GM19240 (cell line): ENCODE measurements around the gene SLC9B2.

Source experiments
- DNase-seq: peaks from one replicate; pipeline ENCODE4 v3.0.0; 2011; ENCODE audit warnings: low spot score; ENCODE audit not compliant: insufficient read length

Gene SLC9B2

GRCh38 chr4:103076747-103077347 lies at the start of gene SLC9B2:
TSS of gene SLC9B2 (minus strand) at chr4:103076761. CDS start at chr4:103067550, 9,211 bp downstream.
- DNase-seq: no peak

DNA sequence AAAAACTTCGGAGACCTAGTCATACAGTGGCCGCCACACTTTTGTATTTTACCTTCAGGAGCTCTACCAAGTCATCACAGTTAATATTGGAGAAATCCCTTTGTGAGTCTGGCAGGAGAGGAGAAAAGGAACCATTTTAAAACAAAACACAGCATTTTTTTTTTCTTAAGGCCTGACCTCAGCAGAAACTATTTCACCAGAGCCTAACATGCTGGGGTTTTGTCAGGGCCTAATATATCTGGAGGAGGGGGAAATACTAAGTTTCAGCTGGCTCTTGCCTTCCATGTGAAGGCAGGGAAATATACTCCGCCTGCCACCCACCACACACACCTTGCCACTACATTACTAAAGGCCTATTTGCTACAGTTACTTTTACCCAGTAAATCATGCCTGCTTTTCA lies 49.6 kb upstream of the SLC9B2 start:
- no peak for DNase-seq

DNA sequence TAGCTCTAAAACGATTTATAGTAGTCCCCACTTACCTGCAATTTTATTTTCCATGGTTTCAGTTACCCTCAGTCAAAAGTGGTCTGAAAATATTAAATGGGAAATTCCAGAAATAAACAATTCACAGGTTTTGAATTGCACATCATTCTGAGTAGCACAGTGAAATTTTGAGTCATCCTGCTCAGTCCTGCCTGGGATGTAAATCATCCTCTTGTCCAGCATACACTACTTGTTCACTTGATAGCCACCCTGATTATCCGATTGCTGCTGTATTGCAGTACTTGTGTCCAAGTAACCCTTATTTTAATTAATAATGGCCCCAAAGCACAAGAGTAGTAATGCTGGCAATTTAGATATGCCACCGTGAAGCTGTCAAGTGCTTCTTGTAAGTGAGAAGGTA lies 46.6 kb upstream of the SLC9B2 start:
- no peak for DNase-seq

- no peak for DNase-seq
Measured at GRCh38 chr4:103118166-103118565, 41.6 kb upstream of the SLC9B2 start.

DNA sequence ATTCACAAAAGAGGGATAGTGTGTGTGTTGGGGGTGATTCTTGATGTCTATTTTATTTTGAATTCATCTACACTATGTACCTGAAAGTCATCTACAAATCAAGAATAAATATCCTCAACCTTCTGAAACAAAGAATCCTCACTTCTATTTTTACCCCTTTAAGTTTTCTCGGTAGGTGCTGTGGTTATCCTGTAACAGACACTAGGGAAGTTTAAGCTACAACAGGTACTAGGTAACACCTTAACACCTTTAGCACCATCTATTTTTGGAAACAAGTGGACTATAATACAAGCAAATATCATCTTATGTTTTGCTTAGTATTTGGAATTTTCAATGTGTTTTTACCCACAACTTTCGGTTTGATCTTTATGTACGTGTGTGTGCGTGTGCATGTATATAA lies 35.0 kb upstream of the SLC9B2 start:
- no peak for DNase-seq

- no peak for DNase-seq
Measured at GRCh38 chr4:103108542-103108941, 32.0 kb upstream of the SLC9B2 start.

DNA sequence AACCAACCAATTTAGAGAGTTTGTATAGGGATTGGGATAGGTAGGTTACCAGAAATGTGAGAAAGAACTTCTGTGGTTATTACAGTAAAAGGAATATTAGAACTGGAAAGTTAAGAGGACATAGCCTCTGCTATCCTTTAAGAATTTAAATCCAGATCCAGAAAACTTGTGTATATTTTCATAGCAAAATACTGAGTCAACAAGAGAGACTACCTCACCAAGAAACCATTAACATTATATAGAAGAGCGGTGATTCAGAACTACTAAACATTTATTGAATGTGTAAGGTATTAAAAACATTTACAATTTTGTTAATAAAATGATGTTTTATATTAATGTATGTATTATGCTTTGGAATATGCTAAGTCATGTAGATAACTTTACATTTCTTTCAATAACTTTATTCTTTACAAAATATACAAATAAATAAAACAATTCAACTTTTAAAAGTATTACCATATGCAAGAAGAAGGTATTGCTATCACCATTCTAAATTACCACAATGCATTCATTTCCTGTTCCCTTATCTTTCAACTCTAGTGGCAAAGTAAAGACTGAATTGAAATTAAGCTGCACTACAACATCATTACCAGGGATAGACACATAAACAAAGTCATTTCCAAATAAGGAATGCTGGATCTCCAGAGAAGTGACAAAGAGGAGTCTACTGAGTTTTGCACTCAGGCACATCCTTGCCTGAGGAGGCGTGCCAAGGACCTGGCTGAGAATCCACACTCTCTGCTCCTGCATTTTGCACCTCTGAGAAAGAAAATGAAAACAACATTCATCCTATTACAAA lies 29.2 kb upstream of the SLC9B2 start:
- DNase-seq: no peak

GRCh38 chr4:103104886-103105285 lies 28.3 kb upstream of the SLC9B2 start:
- DNase-seq: no peak

GRCh38 chr4:103100691-103101090 lies 24.1 kb upstream of the SLC9B2 start:
- no peak for DNase-seq

GRCh38 chr4:103099691-103100392 lies 23.3 kb upstream of the SLC9B2 start, which contains the start of gene BDH2:
TSS of gene BDH2 (minus strand) at chr4:103099834. CDS start at chr4:103096254, 3,580 bp downstream.
- DNase-seq: peak; percentile 43

GRCh38 chr4:103098756-103099440 lies 22.3 kb upstream of the SLC9B2 start:
- no peak for DNase-seq

DNA sequence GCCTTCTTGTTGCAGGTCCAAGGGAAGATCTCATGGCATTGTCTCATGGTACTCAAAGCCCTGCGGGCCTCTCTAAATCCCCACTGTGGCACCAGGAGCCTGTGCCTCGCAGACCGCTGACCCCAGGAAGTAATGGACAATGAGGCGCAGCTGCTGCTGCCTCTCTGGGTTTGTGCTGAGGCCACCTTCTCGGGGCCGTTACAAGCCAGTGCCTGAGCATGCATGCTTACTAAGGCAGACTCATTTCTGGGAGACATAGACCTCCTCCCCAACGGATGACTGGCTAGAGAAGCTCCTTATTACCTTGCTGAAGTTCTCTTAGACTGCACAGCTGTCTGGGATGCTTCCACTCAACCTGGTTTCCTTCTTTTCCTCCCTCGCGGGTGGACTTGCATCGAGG lies 21.8 kb upstream of the SLC9B2 start:
- DNase-seq: no peak

DNA sequence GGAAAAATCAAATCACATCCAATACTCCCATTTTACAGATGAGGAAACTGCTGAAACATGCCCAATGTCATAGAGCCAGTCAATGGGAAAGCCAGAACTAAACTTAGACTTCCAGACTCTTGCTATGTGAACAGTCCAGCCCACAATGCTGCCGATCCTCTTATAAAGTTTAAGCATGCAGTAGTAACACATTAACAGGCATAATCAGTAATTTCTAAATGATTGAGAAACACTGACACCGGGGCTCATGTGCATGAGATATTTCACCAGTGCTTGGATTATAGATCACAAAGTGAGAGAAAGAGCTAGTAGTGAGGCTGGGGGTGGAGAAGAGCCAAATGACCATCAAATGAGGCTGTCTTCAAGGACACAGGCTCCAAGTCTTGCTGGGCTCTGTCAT lies 20.6 kb upstream of the SLC9B2 start:
- DNase-seq: no peak

DNA sequence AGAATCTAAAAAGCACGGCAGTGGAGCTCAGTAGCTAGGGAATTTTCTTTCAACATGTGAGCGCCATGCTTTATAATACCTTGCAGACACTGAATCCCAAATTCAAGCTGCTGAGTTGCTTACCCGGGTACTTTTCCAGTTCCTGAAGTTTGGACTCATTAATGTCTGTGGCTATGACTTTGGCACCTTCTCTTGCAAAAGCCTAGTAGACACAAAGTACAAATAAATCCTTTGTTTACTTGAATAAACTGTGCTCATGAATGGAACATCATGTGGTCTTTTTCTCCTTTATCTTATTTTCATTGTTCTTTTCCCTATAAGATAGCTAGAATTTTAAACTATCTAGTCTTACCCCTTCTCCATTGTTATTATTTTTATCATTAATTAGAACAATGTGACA lies 18.5 kb upstream of the SLC9B2 start:
- no peak for DNase-seq

GRCh38 chr4:103092245-103092644 lies 15.7 kb upstream of the SLC9B2 start:
- no peak for DNase-seq

DNA sequence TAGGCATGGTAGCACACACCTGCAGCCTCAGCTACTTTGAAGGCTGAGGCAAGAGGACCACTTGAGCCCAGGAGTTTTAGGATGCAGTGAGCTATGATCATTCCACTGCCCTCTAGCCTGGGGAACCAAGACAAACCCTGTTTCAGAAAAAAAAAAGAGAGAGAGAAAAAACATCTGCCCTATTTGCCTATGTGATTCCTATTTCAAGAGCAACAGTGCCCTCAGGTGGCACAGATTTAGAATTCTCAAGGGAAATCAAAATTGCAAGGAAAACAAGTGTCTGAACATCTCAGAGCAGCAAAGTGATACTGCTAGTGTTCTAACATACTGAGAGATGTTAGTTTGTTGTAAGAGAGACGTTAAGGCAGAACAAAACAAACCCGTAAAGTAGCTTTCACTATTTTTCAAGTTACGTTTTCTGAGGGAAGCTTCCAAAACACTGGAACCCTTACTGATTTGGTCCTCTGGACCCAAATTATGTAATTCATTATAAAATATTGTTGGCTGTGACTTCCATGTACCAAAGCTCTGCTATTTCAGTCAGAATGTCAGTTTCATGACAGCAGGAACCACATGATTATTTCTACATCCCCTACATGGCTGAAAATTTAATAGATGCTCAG lies 15.2 kb upstream of the SLC9B2 start:
- DNase-seq: no peak

DNA sequence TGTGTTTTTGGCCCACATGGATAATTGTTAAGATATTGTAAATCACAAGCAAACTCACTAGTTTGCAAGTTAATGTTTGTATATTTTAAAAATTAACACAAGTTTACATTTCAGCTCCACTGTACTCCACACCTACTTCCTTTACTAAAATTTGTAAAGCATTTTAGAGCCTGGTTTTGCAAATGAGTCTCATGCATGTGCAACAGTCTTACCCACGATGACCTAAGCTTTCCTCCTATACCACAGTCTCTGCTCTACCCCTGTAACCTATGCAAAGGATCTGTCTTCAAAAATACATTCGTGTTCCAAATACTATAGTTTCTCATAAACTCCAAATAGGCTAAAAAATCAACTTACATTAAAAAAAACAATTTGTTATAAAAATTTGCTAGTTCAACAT lies 12.9 kb upstream of the SLC9B2 start:
- no peak for DNase-seq

DNA sequence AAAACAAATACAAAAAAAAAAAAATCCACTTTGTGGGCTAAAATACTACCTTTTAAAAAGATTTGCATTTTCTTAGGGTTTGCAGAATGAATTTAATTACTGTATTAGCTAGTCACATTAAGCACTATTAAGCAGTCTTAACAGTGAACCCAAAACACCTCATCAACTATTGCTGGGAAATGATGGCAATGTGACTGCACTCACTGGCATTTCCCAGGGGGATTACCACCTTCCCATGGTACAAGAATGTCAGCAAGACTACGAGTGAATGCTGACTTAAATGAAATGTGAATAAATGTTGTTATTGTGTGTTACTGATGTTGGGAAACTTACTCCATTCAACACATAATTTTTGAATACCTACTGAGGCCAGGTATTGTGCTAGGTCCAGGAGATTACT lies 10.0 kb upstream of the SLC9B2 start:
- no peak for DNase-seq

DNA sequence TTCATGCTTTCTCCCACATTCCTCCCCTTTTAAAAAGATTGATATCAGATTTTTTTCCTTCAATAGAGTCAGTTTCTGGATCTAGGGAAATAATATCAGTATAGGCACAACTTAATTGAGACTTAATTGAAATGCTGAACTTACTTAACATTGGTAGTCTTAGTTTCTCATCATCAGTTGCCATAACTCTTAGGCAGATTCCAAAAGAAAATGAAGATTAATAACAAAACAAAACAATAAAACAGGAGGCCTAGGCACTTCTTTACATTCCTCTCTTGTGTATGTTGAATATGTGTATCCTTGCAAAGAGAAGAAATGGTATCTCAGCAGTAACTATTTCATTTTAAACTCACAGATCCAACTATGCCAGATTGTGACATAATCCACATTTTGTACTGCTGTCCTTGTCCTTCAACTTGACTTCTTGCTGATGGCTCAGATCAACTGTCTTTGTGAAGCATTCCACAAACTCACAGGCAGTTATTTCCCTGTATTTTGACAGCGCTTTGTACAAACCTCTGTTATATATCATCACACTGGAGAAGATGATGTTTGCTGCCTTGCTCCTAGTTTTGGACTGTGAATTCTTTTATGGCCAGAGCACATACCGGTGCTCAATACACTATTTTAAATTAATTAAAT lies 9.1 kb upstream of the SLC9B2 start:
- no peak for DNase-seq

- no peak for DNase-seq
Measured at GRCh38 chr4:103079621-103080020, 3.1 kb upstream of the SLC9B2 start.
